Kidney tubule cell (primary cell): ENCODE results near the gene ANAPC13.

Experiments
- DNase-seq: peaks from one replicate; pipeline ENCODE4 v3.0.0-alpha.2; 2018; ENCODE audit warnings: low spot score

Gene ANAPC13

DNA sequence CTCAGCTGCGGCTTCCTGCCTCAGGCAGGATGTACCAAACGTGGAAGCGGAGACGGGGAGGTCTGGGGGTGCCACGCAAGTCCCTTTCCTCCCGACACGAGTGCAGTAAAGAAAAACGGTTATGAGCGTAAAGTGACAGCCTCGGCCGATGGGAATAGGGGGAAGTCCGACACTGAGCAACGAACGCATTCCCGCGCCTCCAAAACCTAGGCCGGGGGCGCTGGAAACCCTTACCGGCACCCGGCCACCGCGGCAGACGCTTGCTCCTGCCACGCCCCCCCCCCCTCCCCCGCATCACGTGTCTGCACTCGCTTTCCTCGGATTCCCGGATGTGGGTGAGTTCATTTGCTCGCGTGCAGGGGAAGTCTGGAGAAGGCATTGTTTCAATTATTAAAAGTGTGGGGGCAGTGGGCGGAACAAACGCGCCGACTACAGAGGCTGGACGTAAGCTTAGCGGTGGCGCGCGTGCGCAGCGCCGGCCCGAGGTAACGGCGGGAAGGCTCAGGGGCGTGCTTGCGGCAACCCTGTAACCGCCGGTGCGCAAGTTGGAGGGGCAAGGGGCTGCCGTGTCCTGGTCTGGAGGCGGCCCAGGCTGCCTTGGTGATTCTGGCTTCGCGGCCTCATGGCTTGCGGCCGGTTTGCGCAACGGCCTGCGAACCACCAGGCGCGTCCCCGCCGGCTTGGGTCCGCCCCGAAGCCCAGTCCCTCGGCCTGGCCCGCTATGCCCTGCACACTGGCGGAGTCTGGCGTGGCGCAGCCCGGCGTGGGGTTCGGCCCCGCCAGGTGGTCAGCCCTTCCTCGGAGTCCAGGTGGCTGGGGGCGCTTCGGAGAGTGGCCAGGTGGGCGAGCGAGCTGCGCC lies at the start of gene ANAPC13, which contains the start of gene CEP63:
Gene ANAPC13, minus strand, starts transcription at position 268 of the 859 bp plus-strand sequence. CDS start 3,081 bp downstream, outside the sequence.
Gene CEP63, plus strand, starts transcription at position 340 of the 859 bp plus-strand sequence. CDS start 9,264 bp downstream, outside the sequence.
- peak; percentile 99 for DNase-seq

DNA sequence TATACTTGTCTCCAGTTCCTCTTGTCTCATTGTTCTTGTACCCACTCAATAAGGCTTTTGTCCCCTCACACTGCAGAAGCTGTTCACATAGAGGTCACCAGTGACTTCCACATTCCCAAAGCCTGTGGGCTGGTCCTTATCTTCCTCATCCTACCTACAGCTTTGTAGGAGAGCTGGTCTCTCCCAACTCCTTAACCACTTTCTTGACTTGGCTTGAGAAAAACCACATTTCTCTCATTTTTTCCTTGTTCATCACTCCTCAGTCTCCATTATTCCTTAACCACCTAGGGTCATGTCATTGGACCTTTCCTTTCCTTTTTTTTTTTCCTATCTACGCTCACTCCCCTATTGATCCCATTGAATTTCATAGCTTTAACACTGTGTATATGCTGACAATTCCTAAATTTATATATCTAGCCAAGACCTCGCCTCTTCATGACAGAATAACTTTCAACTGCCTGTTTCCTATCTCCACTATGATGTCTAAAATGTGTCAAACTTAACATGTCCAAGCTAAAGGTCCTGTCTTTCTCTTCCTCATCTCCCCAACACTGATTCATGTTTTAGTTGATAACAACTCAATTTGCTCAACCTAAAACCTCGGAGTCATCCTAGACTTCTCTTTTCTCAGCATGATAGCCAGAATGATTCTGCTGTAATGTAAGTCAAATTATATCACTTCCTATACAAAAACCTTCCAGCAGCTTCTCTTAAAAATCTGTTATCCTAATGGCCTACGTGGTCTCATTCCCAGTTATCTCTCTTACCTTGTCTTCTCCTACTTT lies 49.6 kb upstream of the ANAPC13 start:
- no peak for DNase-seq

DNA sequence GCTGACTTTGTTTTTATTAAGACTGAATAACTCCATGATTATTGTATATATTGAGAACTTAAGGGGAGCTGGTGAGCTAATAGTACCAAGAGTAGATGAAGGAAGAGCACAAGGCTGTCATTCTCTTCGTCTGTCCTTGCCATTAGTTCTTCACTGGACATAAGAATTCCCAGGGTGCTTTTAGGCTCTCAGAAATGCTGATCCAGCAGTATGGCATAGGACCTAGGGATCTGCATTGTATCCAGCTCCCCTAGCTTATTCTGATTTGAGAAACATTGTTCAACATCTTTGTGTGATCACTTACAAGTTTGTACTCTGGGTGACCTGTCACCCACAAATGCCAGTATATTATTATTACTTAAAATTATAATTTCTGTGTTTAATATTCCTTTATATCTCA lies 47.7 kb upstream of the ANAPC13 start:
- DNase-seq = no peak

GRCh38 chr3:134527538-134528186 lies 41.9 kb upstream of the ANAPC13 start:
- no peak for DNase-seq

DNA sequence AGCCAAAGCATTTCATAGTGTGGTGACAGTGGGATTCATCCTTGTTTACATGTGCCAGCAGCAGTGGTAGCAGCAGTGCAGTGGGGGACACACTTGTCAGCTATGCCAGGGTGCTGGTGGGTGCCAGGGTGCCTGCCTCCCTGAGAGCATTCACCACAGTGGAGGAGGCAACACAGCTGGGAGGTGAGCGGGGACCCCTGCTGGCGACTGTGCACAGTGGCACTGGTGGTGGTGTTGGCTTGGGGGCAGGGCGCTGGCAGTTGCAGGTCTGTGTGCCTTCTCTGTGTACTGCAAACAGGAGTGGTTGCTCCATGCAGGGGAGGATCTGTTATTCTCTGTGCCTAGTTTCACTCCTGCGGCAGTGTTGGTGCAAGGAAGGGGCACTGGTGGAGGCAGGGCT lies 41.3 kb upstream of the ANAPC13 start:
- no peak for DNase-seq

- no peak for DNase-seq
Observed at GRCh38 chr3:134526319-134526718, 40.5 kb upstream of the ANAPC13 start.

DNA sequence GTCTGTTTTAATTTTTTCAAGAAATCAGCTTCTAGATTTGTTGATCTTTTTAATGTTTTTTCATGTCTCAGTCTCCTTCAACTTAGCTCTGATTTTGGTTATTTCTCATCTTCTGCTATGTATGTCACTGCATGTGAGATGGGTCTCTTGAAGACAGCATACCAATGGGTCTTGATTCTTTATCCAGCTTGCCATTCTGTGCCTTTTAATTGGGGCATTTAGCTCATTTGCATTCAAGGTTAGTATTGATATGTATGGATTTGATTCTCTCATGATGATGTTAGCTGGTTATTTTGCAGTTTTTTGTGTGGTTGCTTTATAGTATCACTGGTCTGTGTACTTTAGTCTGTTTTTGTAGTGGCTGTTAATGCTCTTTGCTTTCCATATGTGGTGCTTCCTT lies 39.5 kb upstream of the ANAPC13 start:
- DNase-seq = no peak

GRCh38 chr3:134522541-134522940 lies 36.8 kb upstream of the ANAPC13 start:
- DNase-seq = no peak

- peak; percentile 24 for DNase-seq
Observed at GRCh38 chr3:134517791-134518190, 32.0 kb upstream of the ANAPC13 start.

DNA sequence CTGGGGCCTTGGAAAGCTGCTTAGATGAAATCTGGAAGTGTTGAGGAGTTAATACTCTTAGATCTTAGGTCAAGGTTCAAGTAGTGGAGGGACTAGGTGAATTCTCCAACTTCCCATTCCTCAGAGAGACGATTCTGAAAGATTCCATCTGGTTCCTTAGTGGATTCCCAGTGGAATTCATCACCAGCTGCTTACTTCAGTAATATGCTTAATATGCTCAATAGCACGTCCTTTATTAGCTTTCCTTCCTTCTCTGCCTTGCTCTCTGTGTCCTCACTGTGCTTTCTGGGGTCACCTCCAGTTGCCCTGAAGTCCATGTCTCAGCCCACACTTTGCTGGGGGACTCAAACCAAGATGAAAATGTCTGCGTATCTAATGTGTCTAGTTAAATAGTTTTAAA lies 31.1 kb upstream of the ANAPC13 start:
- no peak for DNase-seq

DNA sequence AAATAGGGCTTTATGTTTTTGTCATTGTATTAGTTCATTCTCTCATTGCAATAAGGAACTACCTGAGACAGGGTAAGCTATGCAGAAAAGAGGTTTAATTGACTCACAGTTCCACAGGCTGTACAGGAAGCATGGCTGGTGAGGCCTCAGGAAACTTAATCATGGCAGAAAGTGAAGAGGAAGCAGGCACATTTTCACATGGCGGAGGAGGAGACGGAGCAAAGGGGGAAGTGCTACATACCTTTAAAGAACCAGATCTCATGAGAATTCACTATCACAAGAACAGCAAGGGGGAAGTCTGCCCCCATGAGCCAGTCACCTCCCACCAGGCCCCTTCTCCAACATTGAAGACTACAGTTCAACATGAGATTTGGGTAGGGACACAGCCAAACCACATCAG lies 25.7 kb upstream of the ANAPC13 start:
- DNase-seq = no peak

DNA sequence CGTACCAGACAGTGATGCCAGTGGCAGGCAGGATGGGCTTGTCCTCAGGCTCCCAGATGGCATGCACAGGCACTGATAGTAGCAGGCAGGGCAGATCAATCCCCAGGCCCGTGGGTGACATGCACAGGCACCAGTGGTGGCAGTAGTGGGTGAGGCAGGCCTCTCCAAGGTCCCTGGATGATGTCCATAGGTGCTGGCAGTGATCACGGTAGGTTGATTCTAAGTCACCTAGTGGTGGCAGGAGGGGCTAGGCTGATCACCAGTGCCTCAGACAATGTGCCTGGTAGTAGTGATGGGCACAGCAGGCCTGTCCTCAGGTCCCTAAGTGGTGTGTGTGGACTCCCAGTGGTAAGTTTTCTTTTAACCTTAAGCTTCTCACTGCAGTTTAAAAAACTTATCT lies 19.7 kb upstream of the ANAPC13 start:
- no peak for DNase-seq

DNA sequence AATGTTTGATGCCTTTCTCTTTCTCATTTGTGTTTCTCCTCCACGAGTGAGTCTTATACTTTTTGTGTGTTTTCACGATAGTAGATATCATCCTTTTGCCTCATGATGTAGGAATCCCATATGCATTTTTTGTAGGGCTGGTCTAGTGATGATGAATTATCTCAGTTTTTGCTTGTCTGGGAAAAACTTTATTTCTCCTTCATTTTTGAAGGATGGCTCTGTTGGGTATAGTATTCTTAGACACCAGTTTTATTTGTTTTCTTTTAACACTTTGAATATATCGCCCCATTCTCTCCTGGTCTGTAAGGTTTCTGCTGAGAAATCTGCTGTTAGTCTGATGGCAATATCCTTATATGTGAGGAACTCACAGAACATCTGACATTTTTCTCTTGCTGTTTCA lies 18.3 kb upstream of the ANAPC13 start:
- DNase-seq = no peak

DNA sequence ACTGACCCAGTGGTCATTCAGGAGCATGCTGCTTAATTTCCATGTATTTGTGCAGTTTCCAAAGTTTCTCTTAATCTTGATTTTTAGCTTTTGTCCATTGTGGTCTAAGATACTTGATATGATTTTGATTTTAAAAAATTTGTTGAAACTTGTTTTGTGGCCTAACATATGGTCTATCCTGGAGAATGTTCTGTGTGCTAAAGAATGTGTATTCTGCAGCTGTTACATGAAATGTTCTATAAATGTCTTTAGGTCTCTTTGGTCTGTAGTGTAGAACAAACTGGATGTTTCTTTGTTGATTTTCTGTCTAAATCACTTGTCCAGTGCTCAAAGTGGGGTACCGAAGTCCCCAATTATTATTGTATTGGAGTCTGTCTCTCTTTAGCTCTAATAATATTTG lies 17.5 kb upstream of the ANAPC13 start:
- no peak for DNase-seq

DNA sequence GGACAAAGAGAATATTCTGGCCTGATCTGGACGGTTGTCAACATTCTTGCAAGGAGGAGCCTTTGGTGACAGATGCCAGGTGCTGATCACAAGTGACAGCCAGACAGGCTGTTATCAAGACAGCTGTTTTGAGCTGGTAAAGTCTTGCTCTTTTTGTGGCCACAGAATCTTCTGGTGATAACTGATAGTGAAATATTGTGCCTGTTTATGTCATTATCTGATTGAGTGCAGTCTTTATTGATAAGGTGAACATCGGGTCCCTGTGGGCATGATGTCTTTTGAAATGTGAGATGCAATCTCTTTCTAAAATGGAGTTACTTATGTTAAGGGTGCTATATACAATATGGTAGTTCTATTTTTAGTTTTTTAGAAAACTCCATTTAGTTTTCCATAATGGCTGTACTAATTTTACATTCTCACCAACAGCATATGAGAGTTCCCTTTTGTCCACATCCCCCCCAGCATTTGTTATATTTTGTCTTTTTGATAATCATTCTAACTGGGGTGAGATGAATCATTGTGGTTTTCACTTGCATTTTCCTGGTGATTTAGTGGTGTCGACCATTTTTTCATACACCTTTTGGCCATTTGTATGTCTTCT lies 10.8 kb upstream of the ANAPC13 start:
- DNase-seq = no peak

DNA sequence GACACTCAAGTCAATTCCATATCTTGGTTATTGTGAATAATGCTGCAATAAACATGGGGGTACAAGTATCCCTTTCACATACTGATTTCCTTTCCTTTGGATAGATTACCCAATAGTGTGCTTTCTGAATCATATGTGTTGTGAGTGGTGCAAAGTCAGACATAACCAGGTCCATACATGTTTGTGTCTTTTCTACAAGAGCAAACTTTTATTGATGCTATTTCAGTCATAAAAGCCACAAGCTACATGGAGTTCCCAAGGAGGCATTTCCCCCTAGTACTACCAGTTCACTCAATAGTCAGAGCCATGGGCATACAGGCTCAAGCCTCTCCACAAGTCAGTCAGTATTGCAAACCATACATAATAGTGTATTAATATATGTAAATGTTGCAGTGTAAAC lies 10.2 kb upstream of the ANAPC13 start:
- DNase-seq = no peak

DNA sequence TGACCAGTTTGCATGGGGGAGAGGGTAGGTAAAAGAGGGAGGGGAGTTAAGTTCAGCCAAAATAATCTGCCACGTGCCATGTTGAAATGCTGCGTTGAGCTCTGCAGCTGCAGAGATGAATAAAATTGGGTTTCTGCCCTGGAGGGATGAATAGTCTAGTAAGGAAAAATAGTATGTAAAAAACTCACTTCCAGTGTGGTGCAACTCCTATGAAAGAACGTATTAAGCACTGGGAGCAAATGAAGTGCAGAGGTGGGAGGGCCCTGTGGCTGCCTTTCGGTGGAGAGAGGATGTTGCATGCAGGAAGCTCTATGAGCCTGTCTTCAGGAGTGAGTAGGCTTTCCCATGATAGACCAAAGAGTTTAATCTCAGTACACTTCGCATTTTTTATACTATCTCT lies 8.7 kb upstream of the ANAPC13 start:
- DNase-seq = no peak

GRCh38 chr3:134487406-134487805 lies 1.6 kb upstream of the ANAPC13 start:
- no peak for DNase-seq

DNA sequence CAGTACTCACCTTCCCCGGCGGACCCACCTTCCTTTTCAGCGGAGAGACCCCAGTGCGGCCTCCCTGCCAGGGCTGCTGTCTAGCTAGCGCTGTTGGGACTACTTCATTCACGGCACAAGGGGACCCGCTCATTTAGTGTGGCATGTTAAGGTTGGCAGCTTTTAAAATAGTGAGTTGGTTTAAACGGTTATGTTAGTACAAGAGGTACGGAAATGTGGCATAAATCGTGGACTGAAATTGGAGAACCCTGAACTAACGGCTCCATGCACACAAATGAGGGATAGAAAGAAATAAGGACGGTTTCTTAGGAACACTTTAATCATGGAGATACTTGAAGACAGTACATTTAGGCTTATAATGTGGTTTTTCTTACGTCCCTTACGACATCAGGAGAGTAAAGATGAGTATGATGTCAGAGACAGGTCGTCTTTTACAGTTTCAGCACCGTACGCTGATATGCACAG lies 824 bp upstream of the ANAPC13 start:
- DNase-seq = peak; percentile 28

DNA sequence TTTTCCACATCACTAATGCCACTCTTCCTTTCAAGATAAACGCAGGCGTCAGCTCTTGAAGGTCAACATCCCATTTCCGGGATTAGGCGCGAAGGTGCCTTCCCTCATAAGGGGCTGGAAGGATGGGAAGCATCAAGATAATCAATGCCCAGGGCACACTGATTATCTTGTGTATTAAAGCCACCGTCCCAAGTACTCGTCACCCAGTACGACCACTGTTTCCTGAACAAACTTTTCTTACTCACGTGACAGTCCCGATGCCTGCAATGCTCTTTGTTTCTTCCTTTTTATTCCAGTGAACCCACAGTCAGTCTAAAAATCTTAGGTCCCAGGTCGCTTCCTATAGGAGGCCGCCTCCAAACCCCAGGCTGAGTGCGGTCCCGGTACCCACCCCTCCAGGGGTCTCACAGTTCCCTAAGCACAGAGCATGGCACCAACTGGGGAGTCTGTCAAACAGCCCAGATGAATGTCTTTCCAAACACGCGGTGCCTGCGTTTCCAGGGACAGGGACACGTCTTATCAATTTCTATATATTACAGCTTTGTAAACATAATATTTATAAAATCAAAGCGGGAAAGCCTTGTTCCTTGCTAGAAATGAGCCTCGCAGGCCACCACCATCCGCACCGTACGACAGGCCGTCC lies 589 bp downstream of the ANAPC13 start:
- DNase-seq = peak; percentile 47

DNA sequence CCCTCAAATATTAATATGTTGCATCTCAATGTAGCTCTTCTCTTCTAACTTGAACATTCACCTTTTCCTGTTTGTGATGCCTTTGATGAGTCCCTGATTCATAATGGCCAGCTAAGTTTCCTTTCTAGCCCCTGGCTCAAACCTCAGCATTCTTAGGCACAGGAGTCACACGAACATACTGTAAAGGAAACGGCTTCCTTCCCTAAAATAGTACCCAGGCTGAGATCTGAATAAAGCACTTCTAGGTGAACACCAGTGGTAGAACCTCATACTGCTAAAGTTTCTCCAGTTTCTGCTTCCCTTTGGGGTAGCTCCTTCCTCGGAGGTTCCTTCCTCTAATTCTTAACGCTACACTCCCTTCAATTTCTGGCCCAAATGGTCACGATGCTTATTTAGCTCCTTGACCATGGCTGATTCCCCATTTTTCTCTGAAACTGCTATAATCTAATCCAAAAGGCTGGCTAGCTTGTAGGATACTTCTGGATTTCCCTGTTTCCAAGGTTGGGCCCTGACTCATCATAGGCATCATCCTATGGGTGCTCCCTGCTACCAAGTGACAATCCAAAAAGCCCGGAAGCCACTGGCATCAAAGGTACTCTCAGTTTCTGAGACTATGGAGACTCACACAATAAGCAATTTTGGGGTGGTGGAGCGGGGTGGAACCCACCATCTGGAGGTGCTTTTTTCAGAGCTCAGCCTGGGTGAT lies 2.4 kb downstream of the ANAPC13 start:
- DNase-seq = peak; percentile 91
